Stimulated activated CD4-positive, alpha-beta T cell treated with anti-CD3 and anti-CD28 coated beads, Interleukin-12 subunit alpha, Interleukin-12 subunit beta, amount 100 ng/mL, for 24 hours (primary cell): ENCODE results near the gene GPC3.

Source experiments
- DNase-seq, 2 experiments: peaks; one replicate each; pipeline ENCODE4 v3.0.0-alpha.2; 2020; ENCODE audit warnings: low read depth in 2 of 2

Gene GPC3

DNA sequence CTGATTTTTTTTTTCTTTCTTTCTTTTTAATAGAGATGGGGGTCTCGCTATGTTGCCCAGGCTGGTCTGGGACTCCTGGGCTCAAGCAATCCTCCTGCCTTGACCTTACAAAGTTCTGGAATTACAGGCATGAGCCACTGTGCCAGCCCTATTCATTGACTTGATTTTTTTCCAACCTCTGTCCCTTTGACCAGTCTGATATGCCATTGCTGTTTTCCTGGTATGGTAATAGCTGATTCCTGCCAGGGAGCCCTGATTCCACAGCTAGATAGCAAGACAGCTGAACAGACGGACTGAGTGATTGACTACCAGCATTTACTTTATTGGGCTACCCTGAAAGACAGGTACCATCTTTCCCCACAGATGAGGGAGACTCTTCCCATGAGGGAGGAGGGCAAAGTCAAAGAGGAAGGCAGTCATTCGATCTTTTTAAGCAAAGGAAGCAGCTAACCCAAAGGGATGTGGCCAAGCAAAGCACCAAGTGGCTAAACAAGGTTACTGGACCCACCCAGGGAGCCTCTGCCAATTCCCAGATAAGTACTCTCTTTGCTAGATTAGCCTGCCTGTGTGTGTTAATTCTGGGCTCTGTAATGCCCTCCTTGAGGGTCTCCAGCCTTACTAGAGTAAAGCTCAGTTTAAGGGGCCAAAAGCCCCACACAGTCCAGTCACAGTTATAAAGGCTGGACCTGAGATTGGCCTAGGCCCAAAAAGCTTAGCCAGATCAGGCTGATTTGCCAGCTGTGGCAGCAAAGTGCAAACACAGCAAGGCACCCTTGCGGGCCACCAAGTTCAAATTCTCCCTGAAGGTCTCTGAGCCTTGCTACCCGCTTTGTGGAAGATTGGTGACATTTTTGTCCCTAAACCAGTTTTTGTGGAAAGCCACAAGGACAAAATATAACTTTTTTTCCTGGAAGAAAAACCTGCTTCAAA is 377.7 kb downstream of the GPC3 start:
- DNase-seq = no peak

DNA sequence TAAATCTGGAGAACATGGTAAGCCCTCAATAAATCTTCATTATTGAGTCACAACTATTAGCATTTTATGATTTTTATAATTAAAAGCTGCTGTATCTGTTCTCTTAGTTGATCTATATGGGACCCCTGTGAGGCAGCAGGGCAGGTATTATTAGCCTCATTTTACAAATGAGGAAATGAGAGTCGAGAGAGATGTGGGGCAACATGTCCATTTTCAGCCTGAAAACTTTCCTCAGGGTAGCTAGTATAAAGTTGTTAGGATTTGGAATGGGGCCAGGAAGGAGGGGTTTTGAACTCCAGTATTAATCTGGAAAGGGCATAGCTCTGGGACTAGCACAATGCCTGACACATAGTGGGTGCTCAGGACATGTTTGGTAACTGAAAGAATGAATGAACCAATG is 378.4 kb downstream of the GPC3 start:
- no peak for DNase-seq

DNA sequence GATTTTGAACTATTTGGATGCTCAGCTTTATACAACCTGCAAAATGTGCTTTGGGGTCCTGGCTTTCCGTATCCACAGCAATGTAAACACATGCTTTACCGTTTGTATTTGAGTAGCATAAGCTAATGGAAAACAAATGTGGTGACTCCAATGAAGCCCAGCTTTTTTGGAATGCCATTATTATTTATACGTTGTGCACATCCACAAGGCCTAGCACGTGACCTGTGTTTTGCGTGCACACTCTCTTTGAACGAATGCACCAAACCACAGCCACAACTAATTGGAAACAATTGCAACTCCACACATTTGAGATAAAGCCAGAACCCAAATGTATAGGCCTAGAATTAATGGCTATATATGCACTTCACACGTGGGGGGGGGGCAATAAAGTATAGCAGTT is 380.6 kb downstream of the GPC3 start:
- DNase-seq = no peak

DNA sequence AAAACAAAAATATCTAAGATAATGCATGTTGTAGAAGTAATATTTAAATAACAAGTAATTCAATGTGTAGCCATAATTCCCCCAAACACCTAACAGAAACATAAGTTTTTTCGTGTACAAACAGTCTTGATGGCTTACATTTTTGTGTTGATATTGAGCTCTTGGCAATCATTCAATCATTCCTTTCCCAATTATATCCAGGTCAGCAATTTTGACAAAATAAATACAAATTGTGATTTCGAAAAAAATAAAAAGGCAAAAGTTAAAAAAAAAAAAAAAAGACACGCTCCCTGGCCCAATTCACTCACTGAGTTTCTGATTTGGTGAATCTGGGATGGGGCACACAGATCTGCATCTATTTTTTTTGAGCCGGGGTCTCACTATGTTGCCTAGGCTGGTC is 382.5 kb downstream of the GPC3 start:
- DNase-seq = no peak

DNA sequence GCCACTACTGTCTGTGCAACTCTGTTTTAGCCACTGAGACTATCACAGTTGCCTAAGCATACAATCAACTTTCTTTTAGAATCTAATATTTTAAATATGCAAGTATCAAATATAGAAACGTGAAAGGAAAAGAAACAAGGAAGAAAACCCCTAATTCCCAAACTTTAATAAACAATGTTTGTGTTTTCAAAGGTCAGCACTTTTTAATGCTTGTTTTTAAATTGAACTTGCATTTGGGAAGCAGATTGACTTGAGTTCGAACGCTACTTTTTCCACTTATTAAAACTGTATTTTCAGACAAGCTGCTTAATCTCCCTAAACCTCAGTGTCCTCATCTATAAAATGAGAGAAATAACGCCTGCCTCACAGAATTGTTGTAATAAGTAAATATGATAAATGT is 384.3 kb downstream of the GPC3 start:
- DNase-seq = no peak

DNA sequence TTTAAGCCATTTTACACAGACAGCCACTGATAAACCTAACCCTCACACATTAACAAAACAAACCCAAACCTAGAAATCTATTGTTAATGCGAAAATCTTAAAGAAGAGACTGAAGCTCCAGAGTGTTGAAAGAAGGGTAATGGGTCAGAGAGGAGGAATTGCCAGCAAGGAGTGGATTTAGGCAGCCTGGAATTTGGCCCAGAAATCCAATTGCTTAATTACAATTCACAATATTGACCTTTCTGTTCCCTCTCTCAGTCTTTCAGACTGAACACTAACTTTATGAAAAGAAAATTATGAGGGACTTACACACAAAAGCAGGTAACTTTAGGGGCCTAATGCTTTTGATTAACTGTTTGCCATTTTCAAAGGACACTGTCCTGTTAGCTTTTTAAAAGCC is 384.9 kb downstream of the GPC3 start:
- DNase-seq = no peak

DNA sequence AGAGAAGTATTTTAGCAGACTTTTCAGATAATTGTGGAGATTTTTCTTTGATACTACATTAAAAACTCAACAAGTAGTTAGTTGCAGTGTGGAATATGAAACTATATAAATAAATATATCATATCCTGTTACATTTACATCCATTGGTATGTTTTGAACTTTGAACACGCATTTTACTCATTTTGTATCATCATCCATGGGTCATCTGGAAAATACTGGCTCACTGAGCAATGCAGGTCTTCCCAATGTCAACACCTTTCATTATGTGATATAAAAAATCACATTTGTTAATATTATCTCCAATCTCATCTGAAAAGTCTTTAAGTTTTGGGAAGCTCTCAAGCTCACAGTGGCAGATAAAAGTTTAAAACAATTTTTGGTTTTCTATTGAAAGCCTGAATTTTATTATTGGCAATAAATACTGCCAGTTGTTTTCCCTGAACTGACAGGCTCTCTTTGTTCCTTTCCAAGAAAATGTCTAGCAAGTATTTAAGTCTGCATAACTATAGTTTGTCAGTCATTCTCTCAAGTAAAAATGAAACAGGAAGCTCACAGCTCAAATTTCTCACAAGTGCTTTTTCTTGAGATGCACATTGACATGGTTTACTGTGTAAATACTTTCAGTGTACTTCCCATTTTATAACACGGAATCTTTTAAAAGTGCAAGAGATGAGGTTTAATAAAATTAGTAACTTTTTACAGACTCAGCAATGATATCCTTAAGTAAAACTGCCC is 386.6 kb downstream of the GPC3 start:
- DNase-seq = no peak

DNA sequence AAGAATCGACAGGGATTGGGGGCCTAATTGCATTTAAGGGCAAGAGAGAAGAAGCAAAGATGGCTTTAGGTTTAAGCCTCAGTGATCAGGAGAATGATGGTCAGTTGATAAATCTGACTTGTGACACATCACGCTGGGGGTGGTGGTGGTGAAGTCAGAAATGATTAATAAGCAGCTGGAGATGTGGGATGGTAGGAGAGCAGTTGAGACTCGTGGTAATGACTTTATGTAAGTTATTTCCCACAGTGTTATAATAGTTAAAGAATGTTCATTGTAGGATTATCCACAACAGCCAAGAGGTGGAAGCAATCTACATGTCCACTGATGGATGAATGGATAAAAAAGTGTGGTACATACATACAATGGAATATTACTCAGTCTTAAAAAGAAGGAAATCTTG is 391.2 kb downstream of the GPC3 start:
- DNase-seq = no peak

DNA sequence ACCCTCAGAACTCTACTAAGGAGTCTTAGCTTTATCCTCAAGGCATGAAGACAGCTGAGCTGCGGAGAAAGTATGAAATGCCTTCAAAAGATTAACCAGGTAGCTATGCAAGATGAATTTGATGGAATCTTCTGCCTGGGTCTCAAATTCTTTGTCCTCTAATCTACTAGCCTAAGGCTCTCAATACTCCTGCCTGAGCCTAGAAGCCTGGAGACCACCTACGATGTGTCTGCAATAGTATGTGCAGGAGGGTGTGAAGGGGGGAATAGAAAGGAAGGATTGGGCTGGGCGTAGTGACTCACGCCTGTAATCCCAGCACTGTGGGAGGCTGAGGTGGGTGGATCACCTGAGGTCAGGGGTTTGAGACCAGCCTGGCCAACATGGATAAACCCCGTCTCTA is 391.9 kb downstream of the GPC3 start:
- DNase-seq = no peak

DNA sequence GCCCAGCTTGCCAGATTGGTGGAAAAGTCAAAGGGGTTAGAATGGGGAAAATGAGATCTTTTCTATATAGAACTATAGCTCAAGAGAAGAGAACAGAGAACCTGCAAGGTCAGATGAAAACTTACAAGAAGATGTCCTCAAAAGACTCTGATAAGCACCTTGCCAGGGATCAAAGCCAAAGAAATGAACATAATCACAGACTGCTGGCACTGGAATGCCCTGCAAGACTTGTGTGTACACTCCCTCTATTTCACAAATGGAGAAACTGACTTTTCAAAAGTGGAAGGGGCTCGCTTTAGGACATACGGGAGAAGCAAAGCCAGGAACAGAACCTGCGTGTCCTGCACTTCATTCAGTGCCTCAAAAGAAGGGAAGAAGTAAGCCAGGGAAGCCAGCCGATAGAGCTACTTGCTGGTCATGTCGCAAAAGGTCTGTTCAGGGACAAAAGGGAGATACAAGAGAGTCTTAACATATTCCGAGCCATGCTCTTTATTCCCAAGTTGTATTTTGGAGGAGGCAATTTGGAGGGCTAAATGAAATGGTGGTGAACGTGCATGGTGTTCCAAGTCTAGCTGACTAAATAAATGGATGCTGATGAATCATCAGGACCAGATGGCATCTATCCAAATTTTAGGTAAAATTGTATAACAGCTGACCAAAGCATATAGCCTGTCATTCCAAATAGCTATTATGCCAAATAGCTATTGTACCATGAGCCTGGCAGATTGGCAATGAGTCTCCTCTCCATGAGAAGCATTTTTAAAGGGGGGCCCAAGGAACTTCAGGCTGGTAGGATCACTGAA is 394.5 kb downstream of the GPC3 start:
- no peak for DNase-seq

DNA sequence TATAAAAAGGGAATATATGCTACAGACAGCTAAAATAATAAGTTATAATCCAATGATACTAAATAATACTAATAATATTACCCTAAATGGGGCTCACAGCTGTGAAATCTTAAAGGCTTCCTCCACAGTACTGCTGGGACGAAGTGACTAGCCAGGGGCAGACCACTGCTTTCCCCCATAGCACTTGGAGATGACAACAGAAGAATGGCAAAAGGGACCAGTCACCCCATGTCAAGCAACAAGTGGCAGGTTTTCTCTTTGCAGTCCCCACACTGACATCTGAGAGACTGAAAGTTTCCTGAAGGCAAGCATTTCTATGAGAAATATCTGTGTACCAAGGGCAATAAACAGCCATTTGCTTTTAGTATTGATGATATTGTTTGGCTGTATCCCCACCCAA is 396.6 kb downstream of the GPC3 start:
- no peak for DNase-seq

DNA sequence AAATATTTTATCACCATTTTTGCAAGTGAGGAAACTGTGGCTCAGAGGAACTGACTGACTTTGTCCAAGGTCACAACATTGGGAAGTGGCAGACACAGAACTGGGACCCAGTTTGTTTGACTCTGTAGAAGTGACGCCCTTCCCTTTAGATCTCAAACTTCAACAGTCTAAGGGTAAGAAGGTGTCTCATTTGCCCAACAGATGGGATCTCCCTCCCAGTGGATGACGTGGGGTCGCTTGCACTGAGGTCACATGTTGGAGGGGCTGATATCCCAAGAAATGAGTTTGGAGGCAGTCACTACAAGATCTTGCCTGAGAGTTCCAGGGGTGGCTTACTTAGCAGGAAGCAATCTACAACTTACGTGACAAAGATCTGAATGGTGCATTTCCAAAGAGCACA is 397.6 kb downstream of the GPC3 start:
- DNase-seq = no peak

DNA sequence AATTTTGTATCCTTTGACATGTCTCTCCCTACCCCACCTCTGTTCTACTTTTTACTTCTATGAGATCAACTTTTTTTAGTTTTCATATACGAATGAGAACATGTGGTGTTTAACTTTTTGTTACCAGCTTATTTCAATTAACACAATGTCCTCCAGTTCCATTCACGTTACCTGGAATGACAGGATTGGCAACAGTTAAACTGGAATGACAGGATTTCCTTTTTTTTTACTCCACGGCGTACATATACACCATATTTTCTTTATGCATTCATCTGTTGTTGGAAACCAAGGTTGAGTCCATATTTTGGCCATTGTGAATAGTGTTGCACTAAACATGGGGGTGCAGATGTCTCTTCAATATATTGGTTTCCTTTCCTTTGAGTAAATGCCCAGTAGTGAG is 398.3 kb downstream of the GPC3 start:
- no peak for DNase-seq

DNA sequence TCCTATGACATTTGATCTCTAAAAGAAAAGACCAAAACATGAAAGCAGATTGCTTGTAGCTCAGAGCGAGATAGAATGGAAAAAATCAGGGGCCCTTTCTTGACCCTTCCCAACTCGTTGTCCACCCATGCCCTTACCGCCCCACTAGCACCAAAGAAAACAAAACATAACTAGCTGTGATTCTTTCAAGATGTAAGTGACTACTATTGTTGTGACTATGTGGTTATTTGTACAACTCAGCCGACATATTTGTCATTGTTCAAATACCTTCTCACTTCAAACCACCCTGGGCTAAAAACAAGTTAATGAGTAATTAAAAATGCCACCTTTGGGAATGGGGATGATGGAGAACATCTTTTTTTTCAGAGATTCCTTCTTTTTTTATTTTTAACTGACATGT is 399.0 kb downstream of the GPC3 start:
- no peak for DNase-seq

DNA sequence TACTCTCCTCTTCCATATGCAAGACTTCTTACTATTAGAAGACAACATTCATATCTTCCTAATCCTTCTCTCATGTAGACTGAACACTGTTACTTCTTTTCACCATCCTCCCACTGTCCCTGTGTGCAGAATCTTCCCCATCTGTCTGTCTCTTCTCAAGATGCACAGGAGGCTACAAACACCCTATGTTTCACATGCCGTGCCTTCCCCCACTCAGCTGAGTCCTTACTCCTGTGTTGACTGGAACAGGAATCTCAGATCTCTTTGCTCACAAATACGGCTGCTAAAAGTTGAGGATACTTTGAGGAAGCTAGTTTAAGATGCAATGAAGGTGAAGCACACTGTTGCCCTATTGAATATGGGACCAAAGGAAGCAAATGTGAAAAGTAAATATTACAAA is 401.6 kb downstream of the GPC3 start:
- no peak for DNase-seq

DNA sequence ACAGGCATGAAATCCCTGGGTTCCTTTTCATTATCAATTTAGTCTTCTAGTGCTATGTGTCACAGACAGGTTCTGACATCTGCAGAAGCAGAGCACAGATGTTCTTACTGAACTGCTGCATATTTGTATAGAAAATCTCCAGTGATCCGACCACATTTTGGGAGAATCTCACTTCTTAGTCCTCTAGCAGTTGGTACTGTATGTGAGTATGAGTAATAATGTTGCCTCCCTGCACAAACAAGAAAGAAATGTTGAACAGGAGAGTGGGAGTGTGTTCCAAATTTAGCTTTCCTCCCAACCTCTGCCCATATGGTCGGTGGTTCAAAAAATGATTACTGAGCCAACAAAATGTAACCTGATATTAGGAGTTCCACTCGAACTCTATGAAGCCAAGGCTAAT is 404.8 kb downstream of the GPC3 start:
- DNase-seq = no peak

DNA sequence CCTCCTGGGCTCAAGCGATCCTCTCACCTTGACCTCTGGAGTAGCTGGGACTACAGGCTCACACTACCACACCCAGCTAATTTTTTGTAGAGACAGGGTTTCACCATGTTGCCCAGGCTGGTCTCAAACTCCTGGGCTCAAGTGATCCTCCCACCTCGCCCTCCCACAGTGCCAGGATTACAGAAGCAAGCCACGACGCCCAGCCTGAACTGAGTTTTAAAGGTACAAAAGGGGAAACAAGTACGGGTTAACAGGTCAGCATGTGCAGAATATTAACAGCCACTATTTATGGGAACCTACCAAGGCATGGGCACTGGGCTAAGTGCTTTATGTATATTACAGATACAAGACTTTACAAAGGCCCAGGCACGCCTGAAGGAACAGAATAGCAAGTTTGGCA is 405.8 kb downstream of the GPC3 start:
- no peak for DNase-seq

DNA sequence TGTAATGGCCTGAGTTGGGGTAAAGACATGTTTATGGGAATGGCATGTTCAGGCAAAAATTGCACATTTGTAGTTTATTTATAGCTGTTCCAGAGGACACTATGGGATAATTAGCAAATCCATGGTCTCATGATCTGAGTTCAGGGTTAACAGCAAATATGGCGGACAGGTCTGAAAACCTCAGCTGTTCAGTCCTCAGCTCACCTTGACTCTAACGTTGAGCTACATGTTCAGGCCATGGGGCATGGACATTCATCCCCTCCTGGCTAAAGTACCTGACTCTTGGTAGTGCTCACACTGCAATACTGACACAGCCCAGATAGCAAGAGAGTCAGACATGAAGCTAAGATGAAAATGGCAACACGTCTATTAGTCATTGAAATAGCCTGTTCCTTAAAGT is 408.5 kb downstream of the GPC3 start:
- no peak for DNase-seq

DNA sequence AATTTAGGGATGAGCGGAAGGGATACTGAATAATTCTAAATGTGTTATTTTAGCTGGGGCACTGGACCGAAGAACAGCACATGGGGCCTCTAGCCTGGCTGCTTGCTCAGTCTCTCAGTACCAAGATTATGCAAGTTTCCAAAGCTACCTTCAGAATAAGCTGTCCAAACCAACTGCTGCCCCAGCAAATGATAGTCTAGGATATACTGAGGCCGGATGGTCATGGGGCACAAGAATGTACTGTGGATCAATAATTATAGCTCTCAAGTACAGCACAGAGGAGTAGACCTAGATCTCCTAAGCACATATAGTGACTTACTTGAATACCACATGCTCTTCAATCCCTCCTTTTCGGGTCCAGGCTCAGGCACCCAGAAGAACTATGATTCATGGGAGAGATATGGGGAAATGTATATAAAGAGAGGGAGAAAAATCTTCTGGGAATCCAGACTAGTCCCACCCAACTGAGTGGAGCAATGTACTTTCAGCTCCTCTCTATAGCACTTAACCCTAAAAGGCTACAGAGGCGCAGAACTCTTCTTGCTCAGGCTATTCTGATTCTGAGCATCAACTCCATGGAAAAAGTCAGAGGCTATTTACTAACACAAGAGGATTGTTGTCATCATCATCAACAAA is 409.8 kb downstream of the GPC3 start:
- DNase-seq = no peak

DNA sequence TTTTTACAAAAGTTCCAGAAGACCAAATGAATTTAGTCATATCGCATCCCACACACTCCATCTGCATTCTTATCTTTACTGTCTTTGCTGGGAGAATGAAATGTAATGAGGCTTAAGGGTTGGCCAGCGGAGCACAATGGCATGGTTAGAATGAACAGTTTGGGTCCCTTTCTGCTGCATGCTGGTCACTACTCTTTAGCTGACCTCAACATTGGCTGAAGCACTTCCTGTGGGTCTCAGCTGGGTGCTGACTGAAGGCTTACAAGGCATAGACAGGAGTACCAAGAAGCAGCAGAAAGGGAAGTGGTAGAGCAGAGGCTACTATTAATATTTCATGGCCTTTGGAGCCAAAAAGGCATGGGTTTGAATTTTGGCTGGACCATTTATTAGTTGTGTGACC is 410.7 kb downstream of the GPC3 start:
- no peak for DNase-seq

DNA sequence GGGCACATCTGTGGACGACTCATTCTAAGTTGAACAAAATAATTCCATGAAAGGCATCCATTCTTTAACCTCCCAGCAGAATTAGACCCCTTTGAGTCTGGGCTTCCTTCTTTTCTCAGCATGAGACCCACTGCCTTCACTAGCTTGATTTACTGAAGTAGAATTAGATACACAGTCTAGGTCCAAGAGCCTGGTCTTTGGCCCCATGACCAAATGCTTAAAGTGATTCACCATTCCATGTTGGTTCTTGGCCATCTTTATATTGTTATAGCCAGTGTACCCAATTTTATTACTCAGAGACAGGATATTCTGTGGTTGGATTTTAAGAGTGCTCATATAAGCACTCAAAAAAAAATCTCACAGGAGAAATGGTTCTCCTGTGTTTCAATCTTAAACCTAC is 414.8 kb downstream of the GPC3 start:
- no peak for DNase-seq

DNA sequence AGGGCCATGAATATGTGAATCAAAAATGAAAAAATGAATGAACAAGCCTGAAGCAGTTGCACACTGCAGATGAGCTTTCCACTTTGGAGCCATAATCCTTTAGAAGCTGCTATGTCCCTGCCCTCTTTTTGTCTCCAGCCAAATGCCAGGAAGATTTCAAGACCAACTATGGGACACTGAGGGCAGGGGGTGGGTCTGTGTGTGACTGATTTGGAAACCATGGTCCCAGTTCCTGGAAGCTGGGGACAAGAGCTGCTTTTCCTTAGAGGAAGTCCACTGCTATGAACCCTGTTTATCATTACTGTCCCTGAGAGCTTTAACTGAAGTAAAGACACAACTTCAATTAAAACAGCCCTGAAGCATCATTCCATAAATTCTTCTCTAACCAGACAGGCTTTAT is 416.2 kb downstream of the GPC3 start:
- no peak for DNase-seq
